ENCODE results near the gene KCNIP4.
A peak's percentile ranks its signal among the peaks of the same experiment; 100 is the strongest.

The KCNIP4 gene

GRCh38 chr4:21139327-21139726 is 809.2 kb downstream of the KCNIP4 start:
- FAIRE-seq = no peak

GRCh38 chr4:21136051-21136630 is 812.4 kb downstream of the KCNIP4 start:
- FAIRE-seq = no peak

- no peak for FAIRE-seq
These were observed 813.6 kb downstream of the KCNIP4 start for GRCh38 chr4:21134994-21135393.

GRCh38 chr4:21130606-21131005 is 818.0 kb downstream of the KCNIP4 start:
- FAIRE-seq = no peak

- no peak for FAIRE-seq
These were observed 822.5 kb downstream of the KCNIP4 start for GRCh38 chr4:21126014-21126512.

- FAIRE-seq = no peak
These were observed 830.3 kb downstream of the KCNIP4 start for GRCh38 chr4:21118301-21118700.

- no peak for FAIRE-seq
These were observed 830.9 kb downstream of the KCNIP4 start for GRCh38 chr4:21117541-21118180.

- FAIRE-seq = no peak
These were observed 834.9 kb downstream of the KCNIP4 start for GRCh38 chr4:21113496-21114223.

- FAIRE-seq = no peak
These were observed 845.9 kb downstream of the KCNIP4 start for GRCh38 chr4:21102667-21103066.

GRCh38 chr4:21097865-21098264 is 850.7 kb downstream of the KCNIP4 start:
- no peak for FAIRE-seq

GRCh38 chr4:21097026-21097425 is 851.5 kb downstream of the KCNIP4 start:
- no peak for FAIRE-seq

- no peak for FAIRE-seq
These were observed 856.0 kb downstream of the KCNIP4 start for GRCh38 chr4:21092531-21092930.

GRCh38 chr4:21090094-21090666 is 858.4 kb downstream of the KCNIP4 start:
- FAIRE-seq = peak; percentile 9

GRCh38 chr4:21083413-21083812 is 865.2 kb downstream of the KCNIP4 start:
- no peak for FAIRE-seq

GRCh38 chr4:21077967-21078366 is 870.6 kb downstream of the KCNIP4 start:
- no peak for FAIRE-seq

GRCh38 chr4:21067351-21067750 is 881.2 kb downstream of the KCNIP4 start:
- no peak for FAIRE-seq

GRCh38 chr4:21061902-21062301 is 886.7 kb downstream of the KCNIP4 start:
- no peak for FAIRE-seq

GRCh38 chr4:21046141-21046540 is 902.4 kb downstream of the KCNIP4 start:
- no peak for FAIRE-seq

GRCh38 chr4:21045119-21045518 is 903.5 kb downstream of the KCNIP4 start:
- no peak for FAIRE-seq

GRCh38 chr4:21041708-21042107 is 906.9 kb downstream of the KCNIP4 start:
- FAIRE-seq = no peak

- FAIRE-seq = no peak
These were observed 913.8 kb downstream of the KCNIP4 start for GRCh38 chr4:21034728-21035127.

GRCh38 chr4:21032089-21032645 is 916.4 kb downstream of the KCNIP4 start:
- no peak for FAIRE-seq

GRCh38 chr4:21018817-21019216 is 929.8 kb downstream of the KCNIP4 start:
- FAIRE-seq = no peak
